Trophoblast cell (in vitro differentiated cells and primary cell): Measurements from ENCODE around the gene SPIN1.

Experiments used
- DNase-seq, 2 donors: peaks; one replicate each; pipeline ENCODE4 v3.0.0-alpha.2; 2016
- H2AFZ ChIP-seq: 2 replicates; pipeline ENCODE4 v1.6.1; 2013; ENCODE audit warnings: low read length, moderate library complexity, mild to moderate bottlenecking; ENCODE audit not compliant: insufficient read depth, poor library complexity
- H2AK5ac ChIP-seq: 2 replicates; pipeline ENCODE4 v1.6.1; 2013; ENCODE audit warnings: mild to moderate bottlenecking, low read length
- H2BK120ac ChIP-seq: 2 replicates; pipeline ENCODE4 v1.6.1; 2013; ENCODE audit warnings: low read length, mild to moderate bottlenecking, moderate library complexity; ENCODE audit not compliant: insufficient read depth, poor library complexity
- H2BK12ac ChIP-seq: 2 replicates; pipeline ENCODE4 v1.6.1; 2013; ENCODE audit warnings: mild to moderate bottlenecking, low read length, moderate library complexity
- H2BK5ac ChIP-seq: 2 replicates; pipeline ENCODE4 v1.6.1; 2013; ENCODE audit warnings: low read length, low read depth, moderate library complexity, mild to moderate bottlenecking; ENCODE audit not compliant: poor library complexity
- H3K14ac ChIP-seq: 2 replicates; pipeline ENCODE4 v1.6.1; 2013; ENCODE audit warnings: mild to moderate bottlenecking, low read length
- H3K18ac ChIP-seq: 2 replicates; pipeline ENCODE4 v1.6.1; 2013; ENCODE audit warnings: mild to moderate bottlenecking, low read length
- H3K23ac ChIP-seq: 2 replicates; pipeline ENCODE4 v1.6.1; 2013; ENCODE audit warnings: low read length
- H3K27ac ChIP-seq: 2 replicates; pipeline ENCODE4 v1.5.1; 2013; ENCODE audit warnings: low read depth, mild to moderate bottlenecking, inconsistent platforms, low read length, moderate library complexity
- H3K27me3 ChIP-seq: 2 replicates; pipeline ENCODE4 v1.6.1; 2013; ENCODE audit warnings: inconsistent platforms, mild to moderate bottlenecking, low read length, moderate library complexity; ENCODE audit not compliant: insufficient read depth
- H3K36me3 ChIP-seq, 2 experiments: 1 replicate in 1 of 2; 2 replicates in 1 of 2; pipeline ENCODE4 v1.6.1; 2013; ENCODE audit warnings: low read length in 2 of 2, mild to moderate bottlenecking in 2 of 2, moderate library complexity in 1 of 2; ENCODE audit not compliant: insufficient read depth in 2 of 2, control insufficient read depth in 1 of 2
- H3K4ac ChIP-seq: 2 replicates; pipeline ENCODE4 v1.6.1; 2013; ENCODE audit warnings: low read depth, mild to moderate bottlenecking, low read length, moderate library complexity
- H3K4me1 ChIP-seq, 2 experiments: 1 replicate in 1 of 2; 2 replicates in 1 of 2; pipeline ENCODE4 v1.6.1; 2013; ENCODE audit warnings: low read length in 2 of 2, mild to moderate bottlenecking in 2 of 2, moderate library complexity in 1 of 2; ENCODE audit not compliant: insufficient read depth in 2 of 2, control insufficient read depth in 1 of 2
- H3K4me2 ChIP-seq: 2 replicates; pipeline ENCODE4 v1.6.1; 2013; ENCODE audit warnings: inconsistent platforms, mild to moderate bottlenecking, low read length, moderate library complexity
- H3K4me3 ChIP-seq: 2 replicates; pipeline ENCODE4 v1.5.1; 2013; ENCODE audit warnings: mild to moderate bottlenecking, low read depth, low read length, inconsistent platforms
- H3K79me1 ChIP-seq: one replicate; pipeline ENCODE4 v1.6.1; 2013; ENCODE audit warnings: low read length
- H3K79me2 ChIP-seq: 2 replicates; pipeline ENCODE4 v1.6.1; 2013; ENCODE audit warnings: low read length, mild to moderate bottlenecking; ENCODE audit not compliant: control insufficient read depth, insufficient read depth, poor library complexity
- H3K9ac ChIP-seq: 2 replicates; pipeline ENCODE4 v1.6.1; 2013; ENCODE audit warnings: mild to moderate bottlenecking, low read length
- H3K9me3 ChIP-seq: 2 replicates; pipeline ENCODE4 v1.6.1; 2013; ENCODE audit warnings: low read depth, mild to moderate bottlenecking, control low read depth, inconsistent platforms, low read length; ENCODE audit not compliant: insufficient read depth
- H4K12ac ChIP-seq: 2 replicates; pipeline ENCODE4 v1.6.1; 2013; ENCODE audit warnings: low read depth, mild to moderate bottlenecking, low read length, moderate library complexity
- H4K8ac ChIP-seq: 2 replicates; pipeline ENCODE4 v1.6.1; 2013; ENCODE audit warnings: low read depth, mild to moderate bottlenecking, low read length, moderate library complexity
- H4K91ac ChIP-seq: one replicate; pipeline ENCODE4 v1.6.1; 2013; ENCODE audit warnings: low read depth, mild to moderate bottlenecking, low read length, moderate library complexity
- WGBS: extraction: QIAGEN DNeasy Blood & Tissue Kit; methylation state at CpG from one replicate; pipeline ENCODE4 v1.1.7; 2013; ENCODE audit warnings: missing lambda C conversion rate; ENCODE audit not compliant: insufficient read length, insufficient coverage; ENCODE audit errors: extremely low coverage; 5-methylcytosine and 5-hydroxymethylcytosine counted together

SPIN1 gene

GRCh38 chr9:88503845-88504764 lies 115.9 kb downstream of the SPIN1 start:
- Histone ChIP-seq H2AK5ac (no peak overlapping the region), H3K9ac (no peak overlapping the region), H3K27me3 (no peaks in the 10 kb centered on the region), H3K14ac (no peak overlapping the region), H2BK12ac (no peak overlapping the region), H3K36me3 (no peaks in the 10 kb centered on the region), H3K23ac (no peak overlapping the region), H3K4me1 (peaks cover 9 to 12% of the 10 kb centered on the region in 2 experiments), H3K79me1 (peaks cover 6% of the 10 kb centered on the region), H2BK120ac (no peak overlapping the region), H3K4ac (no peak overlapping the region), H3K27ac (no peak overlapping the region), H3K18ac (no peak overlapping the region), H3K4me2 (no peak overlapping the region), H4K91ac (no peak overlapping the region), H4K8ac (no peak overlapping the region), H2BK5ac (no peak overlapping the region), H4K12ac (no peak overlapping the region), H3K9me3 (peaks cover 2% of the 10 kb centered on the region), H3K79me2 (no peaks in the 10 kb centered on the region), H2AFZ (no peak overlapping the region), H3K4me3 (peak overlapping the region; percentile 58)
- DNase-seq, result no peak
- 100% methylated on average over 4 of the region's 17 CpGs for WGBS

- Histone ChIP-seq H2BK120ac (no peak overlapping the region), H3K4me3 (no peak overlapping the region), H3K27ac (no peak overlapping the region), H3K36me3 (peaks cover 0 to 5% of the 10 kb centered on the region in 2 experiments), H3K14ac (no peak overlapping the region), H3K4ac (no peak overlapping the region), H2AFZ (no peak overlapping the region), H3K18ac (no peak overlapping the region), H3K79me1 (peaks cover 3% of the 10 kb centered on the region), H3K4me1 (peaks cover under 1 to 6% of the 10 kb centered on the region in 2 experiments), H3K79me2 (no peaks in the 10 kb centered on the region), H3K4me2 (no peak overlapping the region), H3K9me3 (peaks cover 4% of the 10 kb centered on the region), H4K12ac (no peak overlapping the region), H4K8ac (no peak overlapping the region), H2BK5ac (no peak overlapping the region), H2AK5ac (no peak overlapping the region), H3K23ac (no peak overlapping the region), H3K9ac (no peak overlapping the region), H2BK12ac (no peak overlapping the region), H3K27me3 (no peaks in the 10 kb centered on the region), H4K91ac (no peak overlapping the region)
- no CpG with 5 or more reads among the region's 2 CpGs for WGBS
- DNase-seq, result no peak
Observed at GRCh38 chr9:88508326-88508725, 120.1 kb downstream of the SPIN1 start.

- Histone ChIP-seq H3K18ac (no peak overlapping the region), H3K9me3 (peaks cover 5% of the 10 kb centered on the region), H3K79me2 (no peaks in the 10 kb centered on the region), H3K14ac (no peak overlapping the region), H3K4me2 (no peak overlapping the region), H2AFZ (no peak overlapping the region), H3K27ac (peak overlapping the region; percentile 58), H4K12ac (no peak overlapping the region), H3K4me1 (peaks cover 1 to 3% of the 10 kb centered on the region in 2 experiments), H3K79me1 (peaks cover 7% of the 10 kb centered on the region), H3K4ac (no peak overlapping the region), H2BK120ac (no peak overlapping the region), H4K91ac (peak overlapping the region; percentile 37), H2BK12ac (no peak overlapping the region), H3K23ac (no peak overlapping the region), H2AK5ac (no peak overlapping the region), H3K36me3 (peaks cover 0 to 5% of the 10 kb centered on the region in 2 experiments), H2BK5ac (no peak overlapping the region), H4K8ac (no peak overlapping the region), H3K4me3 (no peak overlapping the region), H3K9ac (no peak overlapping the region), H3K27me3 (no peaks in the 10 kb centered on the region)
- peak; percentile 81 to 91 for DNase-seq
- 100% methylated on average over 2 of the region's 4 CpGs for WGBS
Observed at GRCh38 chr9:88511906-88512305, 123.7 kb downstream of the SPIN1 start.

- Histone ChIP-seq H2AFZ (no peak overlapping the region), H3K9ac (no peak overlapping the region), H3K79me1 (peaks cover 7% of the 10 kb centered on the region), H2BK5ac (peak overlapping the region; percentile 82), H3K4ac (no peak overlapping the region), H3K18ac (no peak overlapping the region), H3K79me2 (no peaks in the 10 kb centered on the region), H3K36me3 (peaks cover 0 to 5% of the 10 kb centered on the region in 2 experiments), H3K4me3 (no peak overlapping the region), H3K23ac (no peak overlapping the region), H2BK120ac (no peak overlapping the region), H3K14ac (no peak overlapping the region), H3K4me2 (no peak overlapping the region), H4K91ac (peak overlapping the region; percentile 67), H4K8ac (no peak overlapping the region), H3K9me3 (peaks cover 5% of the 10 kb centered on the region), H2AK5ac (no peak overlapping the region), H3K27me3 (no peaks in the 10 kb centered on the region), H3K4me1 (peaks cover 1 to 3% of the 10 kb centered on the region in 2 experiments), H3K27ac (peak overlapping the region; percentile 74), H2BK12ac (peak overlapping the region; percentile 72), H4K12ac (no peak overlapping the region)
- WGBS, result no CpG with 5 or more reads among the region's 6 CpGs
- peak in 1 of 2 donors; percentile 64 for DNase-seq
Observed at GRCh38 chr9:88514247-88514646, 126.0 kb downstream of the SPIN1 start.
